Measurements from ENCODE around the gene PCDHGA1.
A peak's percentile ranks its signal among the peaks of the same experiment; 100 is the strongest.

PCDHGA1 gene

DNA sequence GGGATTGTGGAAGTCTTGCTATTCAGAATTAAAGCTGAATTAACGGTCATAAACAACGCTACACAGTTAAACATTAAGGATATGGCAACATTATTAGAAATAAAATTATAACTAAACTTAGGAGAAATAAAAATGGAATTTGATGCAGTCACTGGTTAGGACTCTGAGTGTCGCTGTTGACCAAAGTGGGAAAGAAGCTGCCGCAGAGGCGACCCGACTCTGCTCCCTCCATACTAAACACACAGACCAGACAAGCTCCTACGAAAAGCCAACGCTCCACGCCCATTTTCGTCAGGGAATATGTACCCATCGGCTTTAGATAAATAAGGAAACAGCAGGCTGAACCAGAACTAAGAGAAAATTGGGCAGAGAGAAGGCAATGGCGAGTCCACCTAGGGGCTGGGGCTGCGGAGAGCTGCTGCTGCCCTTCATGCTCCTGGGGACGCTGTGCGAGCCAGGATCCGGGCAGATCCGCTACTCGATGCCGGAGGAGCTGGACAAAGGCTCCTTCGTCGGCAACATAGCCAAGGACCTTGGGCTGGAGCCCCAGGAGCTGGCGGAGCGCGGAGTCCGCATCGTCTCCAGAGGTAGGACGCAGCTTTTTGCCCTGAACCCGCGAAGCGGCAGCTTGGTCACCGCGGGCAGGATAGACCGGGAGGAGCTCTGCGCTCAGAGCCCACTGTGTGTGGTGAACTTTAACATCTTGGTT lies 33.8 kb downstream of the PCDHGA1 start, which contains the start of gene PCDHGA5:
TSS of gene PCDHGA5 (plus strand) at position 211 of the 709 bp plus-strand sequence. CDS start at position 380, 169 bp downstream.
- FAIRE-seq (no peak), DNase-seq (ENCODE audit: insufficient read length, low spot score) (no peak)
- TF ChIP-seq, protein P1, sequence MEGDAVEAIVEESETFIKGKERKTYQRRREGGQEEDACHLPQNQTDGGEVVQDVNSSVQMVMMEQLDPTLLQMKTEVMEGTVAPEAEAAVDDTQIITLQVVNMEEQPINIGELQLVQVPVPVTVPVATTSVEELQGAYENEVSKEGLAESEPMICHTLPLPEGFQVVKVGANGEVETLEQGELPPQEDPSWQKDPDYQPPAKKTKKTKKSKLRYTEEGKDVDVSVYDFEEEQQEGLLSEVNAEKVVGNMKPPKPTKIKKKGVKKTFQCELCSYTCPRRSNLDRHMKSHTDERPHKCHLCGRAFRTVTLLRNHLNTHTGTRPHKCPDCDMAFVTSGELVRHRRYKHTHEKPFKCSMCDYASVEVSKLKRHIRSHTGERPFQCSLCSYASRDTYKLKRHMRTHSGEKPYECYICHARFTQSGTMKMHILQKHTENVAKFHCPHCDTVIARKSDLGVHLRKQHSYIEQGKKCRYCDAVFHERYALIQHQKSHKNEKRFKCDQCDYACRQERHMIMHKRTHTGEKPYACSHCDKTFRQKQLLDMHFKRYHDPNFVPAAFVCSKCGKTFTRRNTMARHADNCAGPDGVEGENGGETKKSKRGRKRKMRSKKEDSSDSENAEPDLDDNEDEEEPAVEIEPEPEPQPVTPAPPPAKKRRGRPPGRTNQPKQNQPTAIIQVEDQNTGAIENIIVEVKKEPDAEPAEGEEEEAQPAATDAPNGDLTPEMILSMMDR (IDR thresholded peaks at IDR 0.05; ENCODE audit: insufficient read depth, missing control alignments), result no peak

DNA sequence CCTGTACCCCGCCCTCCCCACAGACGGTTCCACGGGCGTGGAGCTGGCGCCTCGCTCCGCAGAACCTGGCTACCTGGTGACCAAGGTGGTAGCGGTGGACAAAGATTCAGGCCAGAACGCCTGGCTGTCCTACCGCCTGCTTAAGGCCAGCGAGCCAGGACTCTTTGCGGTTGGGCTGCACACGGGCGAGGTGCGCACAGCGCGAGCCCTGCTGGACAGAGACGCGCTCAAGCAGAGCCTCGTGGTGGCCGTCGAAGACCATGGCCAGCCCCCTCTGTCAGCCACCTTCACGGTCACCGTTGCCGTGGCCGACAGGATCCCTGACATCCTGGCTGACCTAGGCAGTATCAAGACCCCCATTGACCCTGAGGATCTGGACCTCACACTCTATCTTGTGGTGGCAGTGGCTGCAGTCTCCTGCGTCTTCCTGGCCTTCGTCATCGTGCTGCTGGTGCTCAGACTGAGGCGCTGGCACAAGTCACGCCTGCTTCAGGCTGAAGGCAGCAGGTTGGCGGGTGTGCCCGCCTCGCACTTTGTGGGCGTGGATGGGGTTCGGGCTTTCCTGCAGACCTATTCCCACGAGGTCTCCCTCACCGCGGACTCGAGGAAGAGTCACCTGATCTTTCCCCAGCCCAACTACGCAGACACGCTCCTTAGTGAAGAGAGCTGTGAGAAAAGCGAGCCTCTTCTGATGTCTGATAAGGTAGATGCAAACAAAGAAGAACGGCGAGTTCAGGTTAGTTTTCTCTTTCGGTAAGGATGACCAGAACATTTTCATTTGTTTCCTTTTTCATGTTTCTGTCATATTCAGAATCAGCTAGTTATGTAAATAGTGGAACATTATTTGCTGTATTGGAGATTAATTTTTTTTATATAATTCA lies 35.9 kb downstream of the PCDHGA1 start:
- TF ChIP-seq, protein P1 (IDR thresholded peaks at IDR 0.05; ENCODE audit: insufficient read depth, missing control alignments), result no peak
- DNase-seq (ENCODE audit: insufficient read length, low spot score), result no peak

DNA sequence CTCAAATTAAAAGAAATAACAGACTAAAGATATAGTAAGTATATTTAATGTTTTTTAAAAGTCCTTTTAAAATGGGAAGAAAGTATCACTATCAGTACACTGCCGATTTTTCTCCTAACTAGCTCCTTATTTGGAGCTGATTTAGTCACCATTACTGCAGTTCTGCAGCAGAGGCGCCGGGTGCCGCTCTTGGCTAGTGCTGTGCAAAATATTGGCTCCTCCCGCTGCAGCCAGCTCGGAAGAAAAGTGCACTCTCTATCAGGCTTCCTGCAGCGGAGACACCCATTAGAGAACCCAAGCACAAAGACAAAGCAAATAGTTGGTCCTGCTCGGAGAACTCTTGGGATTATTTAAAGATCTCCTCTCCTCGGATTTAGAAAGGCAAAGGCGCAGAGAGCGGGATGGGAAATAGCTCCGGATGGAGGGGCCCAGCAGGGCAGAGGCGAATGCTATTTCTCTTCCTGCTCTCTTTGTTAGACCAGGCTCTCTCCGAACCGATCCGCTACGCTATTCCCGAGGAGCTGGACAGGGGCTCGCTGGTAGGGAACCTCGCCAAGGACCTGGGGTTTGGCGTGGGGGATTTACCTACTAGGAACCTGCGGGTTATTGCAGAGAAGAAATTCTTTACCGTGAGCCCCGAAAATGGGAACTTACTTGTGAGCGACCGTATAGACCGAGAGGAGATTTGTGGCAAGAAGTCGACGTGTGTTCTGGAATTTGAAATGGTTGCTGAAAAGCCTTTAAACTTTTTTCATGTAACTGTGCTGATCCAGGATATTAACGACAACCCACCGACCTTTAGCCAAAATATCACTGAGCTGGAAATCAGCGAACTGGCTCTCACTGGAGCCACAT lies 39.9 kb downstream of the PCDHGA1 start, which contains the start of gene PCDHGB3:
TSS of gene PCDHGB3 (plus strand) at position 249 of the 855 bp plus-strand sequence. CDS start at position 402, 153 bp downstream.
- FAIRE-seq (no peak), DNase-seq (ENCODE audit: insufficient read length, low spot score) (no peak)
- TF ChIP-seq, protein P1 (IDR thresholded peaks at IDR 0.05; ENCODE audit: insufficient read depth, missing control alignments), result no peak

More for the DNA sequence above, 35.9 kb downstream of the PCDHGA1 start:
- no peak for FAIRE-seq

DNA sequence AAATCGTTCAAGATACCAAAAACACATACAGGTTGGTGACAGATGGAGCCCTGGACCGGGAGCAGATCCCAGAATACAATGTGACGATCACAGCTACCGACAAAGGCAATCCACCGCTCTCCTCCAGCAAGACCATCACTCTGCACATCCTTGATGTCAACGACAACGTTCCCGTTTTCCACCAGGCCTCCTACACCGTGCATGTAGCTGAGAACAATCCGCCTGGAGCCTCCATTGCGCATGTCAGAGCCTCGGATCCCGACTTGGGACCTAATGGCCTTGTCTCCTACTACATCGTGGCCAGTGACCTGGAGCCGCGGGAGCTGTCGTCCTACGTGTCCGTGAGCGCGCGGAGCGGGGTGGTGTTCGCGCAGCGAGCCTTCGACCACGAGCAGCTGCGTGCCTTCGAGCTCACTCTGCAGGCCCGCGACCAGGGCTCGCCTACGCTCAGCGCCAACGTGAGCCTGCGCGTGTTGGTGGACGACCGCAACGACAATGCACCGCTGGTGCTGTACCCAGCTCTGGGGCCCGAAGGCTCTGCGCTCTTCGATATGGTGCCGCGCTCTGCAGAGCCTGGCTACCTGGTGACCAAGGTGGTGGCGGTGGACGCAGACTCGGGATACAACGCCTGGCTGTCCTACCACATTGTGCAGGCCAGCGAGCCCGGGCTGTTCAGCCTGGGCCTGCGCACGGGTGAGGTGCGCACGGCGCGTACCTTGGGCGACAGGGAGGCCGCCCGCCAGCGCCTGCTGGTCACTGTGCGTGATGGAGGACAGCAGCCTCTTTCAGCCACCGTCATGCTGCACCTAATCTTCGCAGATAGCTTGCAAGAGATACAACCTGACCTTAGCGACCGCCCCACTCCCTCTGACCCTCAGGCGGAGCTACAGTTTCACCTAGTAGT lies 41.5 kb downstream of the PCDHGA1 start:
- FAIRE-seq, result no peak

DNA sequence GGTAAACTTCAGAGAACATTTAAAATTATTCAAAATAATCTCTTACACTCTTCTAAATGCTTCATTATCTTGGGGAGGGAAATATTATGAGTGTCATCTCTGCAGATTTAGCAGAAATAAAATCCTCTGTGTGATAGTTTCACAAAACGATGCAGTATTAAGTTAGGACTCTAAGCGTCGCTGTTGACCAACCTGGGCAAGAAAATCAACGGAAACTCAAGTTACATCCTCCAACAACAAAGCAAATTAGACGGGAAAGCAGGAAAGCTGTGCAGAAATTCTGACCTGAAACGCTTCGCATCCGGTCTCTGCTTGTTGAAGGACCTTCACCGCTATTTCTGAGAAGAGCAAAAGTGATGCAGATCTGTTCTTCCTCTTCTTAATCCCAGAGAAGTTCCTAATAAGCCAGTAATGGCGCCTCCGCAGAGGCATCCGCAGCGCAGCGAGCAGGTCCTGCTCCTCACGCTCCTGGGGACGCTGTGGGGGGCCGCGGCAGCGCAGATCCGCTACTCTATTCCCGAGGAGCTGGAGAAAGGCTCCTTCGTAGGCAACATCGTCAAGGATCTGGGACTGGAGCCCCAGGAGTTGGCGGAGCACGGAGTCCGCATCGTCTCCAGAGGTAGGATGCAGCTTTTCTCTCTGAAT lies 43.5 kb downstream of the PCDHGA1 start, which contains the start of gene PCDHGA6:
TSS of gene PCDHGA6 (plus strand) at position 219 of the 645 bp plus-strand sequence. CDS start at position 412, 193 bp downstream.
- DNase-seq (ENCODE audit: insufficient read length, low spot score), result no peak
- no peak for FAIRE-seq
- TF ChIP-seq, protein P1 (IDR thresholded peaks at IDR 0.05; ENCODE audit: insufficient read depth, missing control alignments), result peak; percentile 11

More for the DNA sequence above, 41.5 kb downstream of the PCDHGA1 start:
- TF ChIP-seq, protein P1 (IDR thresholded peaks at IDR 0.05; ENCODE audit: insufficient read depth, missing control alignments), result no peak
- no peak for DNase-seq (ENCODE audit: insufficient read length, low spot score)

Data from D721Med (cell line).